GM23338 (cell line): ENCODE results near the gene NCSTN. TPM values are rescaled to one million over a fixed set of nuclear protein-coding genes. Genes with fewer than 3 reads are reported as not detected.

Source experiments
- EZH2phosphoT487 ChIP-seq: fragments of 200-600 bp; sonication (generic); IDR thresholded peaks from one replicate; pipeline ENCODE4 v1.8.1; 2018; ENCODE audit warnings: antibody characterized with exemption; ENCODE audit not compliant: unreplicated experiment
- ZNF462 ChIP-seq: fragments of 250-450 bp; sonication (Bioruptor Pico); IDR thresholded peaks from 2 replicates; pipeline ENCODE4 v1.5.0; 2020; ENCODE audit warnings: mild to moderate bottlenecking, moderate library complexity
- polyA plus RNA-seq: library from polyadenylated mRNA; unstranded; fragments of >200 nt; fragmentation: Nextera tagmentation; extraction: Ambion mirVana; gene quantifications from 2 replicates; pipeline ENCODE4 v1.2.1, GENCODE V29; 2016
- small RNA-seq: library from RNA; depleted of rRNA; stranded (forward); fragments of <200 nt; gene quantifications from one replicate; pipeline ENCODE3, GENCODE V24; 2014; ENCODE audit warnings: low replicate concordance
- total RNA-seq: library from RNA; depleted of rRNA; stranded (reverse); fragments of >200 nt; shearing (Covaris generic); gene quantifications from 2 replicates; pipeline ENCODE4 v1.2.3, GENCODE V29; 2014; rRNA removed

Gene NCSTN
- total and polyA plus RNA-seq, 2 experiments from 2014 or later = 36.0 to 45.9 TPM

GRCh38 chr1:160407839-160408801, 64.9 kb downstream of the NCSTN start (continued):
- no peak for TF ChIP-seq ZNF462 (CRISPR knock-in tag)
- no peak for TF ChIP-seq EZH2phosphoT487

Small RNA genes lying within 50 kb of the gene (small RNA-seq; reads per million reads assigned to genes)
- gene RF00019 (not detected), gene RNU4-42P (1.0 reads per million, percentile 63 among the genes with 10 or more reads in this experiment)

Other genes with a start within 250 kb of the NCSTN start
- 111 and 120 TPM in 2 replicates for gene IGSF8, start 244.8 kb upstream of the NCSTN start, total RNA-seq
- gene IGSF8, start 244.8 kb upstream of the NCSTN start, polyA plus RNA-seq = 38.4 and 41.5 TPM in 2 replicates
- gene ATP1A2, start 227.6 kb upstream of the NCSTN start, total RNA-seq = 17.7 and 18.3 TPM in 2 replicates
- 4.9 and 5.2 TPM in 2 replicates for gene ATP1A2, start 227.6 kb upstream of the NCSTN start, polyA plus RNA-seq
- 0.23 and 0.63 TPM in 2 replicates for gene ATP1A4, start 191.8 kb upstream of the NCSTN start, total RNA-seq
- 0.27 and 0.43 TPM in 2 replicates for gene ATP1A4, start 191.8 kb upstream of the NCSTN start, polyA plus RNA-seq
- gene CASQ1, start 152.8 kb upstream of the NCSTN start, total RNA-seq = 1.2 and 2.8 TPM in 2 replicates
- 1.0 and 1.1 TPM in 2 replicates for gene CASQ1, start 152.8 kb upstream of the NCSTN start, polyA plus RNA-seq
- gene PEA15, start 138.0 kb upstream of the NCSTN start, total RNA-seq = 80.8 and 104 TPM in 2 replicates
- gene PEA15, start 138.0 kb upstream of the NCSTN start, polyA plus RNA-seq = 60.3 and 66.6 TPM in 2 replicates
- 84.4 and 104 TPM in 2 replicates for gene DCAF8, start 80.8 kb upstream of the NCSTN start, total RNA-seq
- 44.1 and 55.0 TPM in 2 replicates for gene DCAF8, start 80.8 kb upstream of the NCSTN start, polyA plus RNA-seq
- gene PEX19, start 58.2 kb upstream of the NCSTN start, total RNA-seq = 56.7 and 84.9 TPM in 2 replicates
- 18.4 and 21.8 TPM in 2 replicates for gene PEX19, start 58.2 kb upstream of the NCSTN start, polyA plus RNA-seq
- 87.1 and 104 TPM in 2 replicates for gene COPA, start 133 bp upstream of the NCSTN start, total RNA-seq
- 52.1 and 58.2 TPM in 2 replicates for gene COPA, start 133 bp upstream of the NCSTN start, polyA plus RNA-seq
- gene NHLH1, start 23.7 kb downstream of the NCSTN start, total RNA-seq = 0.50 and 0.69 TPM in 2 replicates
- gene NHLH1, start 23.7 kb downstream of the NCSTN start, polyA plus RNA-seq = 0.78 and 0.89 TPM in 2 replicates
- 42.8 and 51.3 TPM in 2 replicates for gene VANGL2, start 57.2 kb downstream of the NCSTN start, total RNA-seq
- gene VANGL2, start 57.2 kb downstream of the NCSTN start, polyA plus RNA-seq = 16.8 and 17.7 TPM in 2 replicates
- gene SLAMF6, start 179.9 kb downstream of the NCSTN start, total RNA-seq = not detected in 2 replicates
- gene SLAMF6, start 179.9 kb downstream of the NCSTN start, polyA plus RNA-seq = not detected in 2 replicates
- gene CD84, start 236.1 kb downstream of the NCSTN start, total RNA-seq = under 0.01 TPM in 1 of 2 replicates, not detected in the other
- gene CD84, start 236.1 kb downstream of the NCSTN start, polyA plus RNA-seq = not detected in 2 replicates